ENCODE measurements around the gene NIPAL3.
A peak's percentile ranks its signal among the peaks of the same experiment; 100 is the strongest.
"Not testable (repeated sequence)": the region's sequence is repeated elsewhere in the genome, so short reads cannot be mapped to it uniquely, and the experiment has no call there.

NIPAL3 gene

GRCh38 chr1:24459551-24460266, 44.1 kb downstream of the NIPAL3 start:
- DNase-seq (ENCODE audit: low read depth) = no peak

GRCh38 chr1:24462128-24462527, 46.5 kb downstream of the NIPAL3 start:
- DNase-seq (ENCODE audit: low read depth) = not testable (repeated sequence)

- DNase-seq (ENCODE audit: low read depth) = no peak
Observed at GRCh38 chr1:24463776-24464735, 48.5 kb downstream of the NIPAL3 start.

- no peak for DNase-seq (ENCODE audit: low read depth)
Observed at GRCh38 chr1:24465099-24465498, 49.5 kb downstream of the NIPAL3 start.

- no peak for DNase-seq (ENCODE audit: low read depth)
Observed at GRCh38 chr1:24465638-24466037, 50.0 kb downstream of the NIPAL3 start.

- no peak for DNase-seq (ENCODE audit: low read depth)
Observed at GRCh38 chr1:24468685-24469316, 53.2 kb downstream of the NIPAL3 start.

- no peak for DNase-seq (ENCODE audit: low read depth)
Observed at GRCh38 chr1:24470592-24470991, 55.0 kb downstream of the NIPAL3 start.

- no peak for DNase-seq (ENCODE audit: low read depth)
Observed at GRCh38 chr1:24472527-24473251, 57.1 kb downstream of the NIPAL3 start.

GRCh38 chr1:24474193-24474592, 58.6 kb downstream of the NIPAL3 start:
- DNase-seq (ENCODE audit: low read depth) = no peak

- no peak for DNase-seq (ENCODE audit: low read depth)
Observed at GRCh38 chr1:24475700-24476099, 60.1 kb downstream of the NIPAL3 start.

- DNase-seq (ENCODE audit: low read depth) = no peak
Observed at GRCh38 chr1:24476571-24476970, 61.0 kb downstream of the NIPAL3 start.

GRCh38 chr1:24477309-24477708, 61.7 kb downstream of the NIPAL3 start:
- DNase-seq (ENCODE audit: low read depth) = no peak

- peak; percentile 54 for DNase-seq (ENCODE audit: low read depth)
Observed at GRCh38 chr1:24481101-24481500, 65.5 kb downstream of the NIPAL3 start.

- DNase-seq (ENCODE audit: low read depth) = no peak
Observed at GRCh38 chr1:24481843-24482610, 66.4 kb downstream of the NIPAL3 start.

GRCh38 chr1:24483441-24483840, 67.8 kb downstream of the NIPAL3 start:
- DNase-seq (ENCODE audit: low read depth) = no peak

- DNase-seq (ENCODE audit: low read depth) = no peak
Observed at GRCh38 chr1:24484199-24484598, 68.6 kb downstream of the NIPAL3 start.

GRCh38 chr1:24486331-24487065, 70.9 kb downstream of the NIPAL3 start:
- DNase-seq (ENCODE audit: low read depth) = no peak

- DNase-seq (ENCODE audit: low read depth) = no peak
Observed at GRCh38 chr1:24487455-24487854, 71.9 kb downstream of the NIPAL3 start.

GRCh38 chr1:24488159-24488558, 72.6 kb downstream of the NIPAL3 start:
- peak; percentile 69 for DNase-seq (ENCODE audit: low read depth)

- no peak for DNase-seq (ENCODE audit: low read depth)
Observed at GRCh38 chr1:24489674-24490073, 74.1 kb downstream of the NIPAL3 start.
